Nephron (organoid): ENCODE data around the gene CHAC1.

Source experiments
- H3K27ac Mint-ChIP-seq, 3 experiments: 2 replicates each; pipeline ENCODE4 v1.8.0; 2020; ENCODE audit warnings: mixed read lengths in 3 of 3, mild to moderate bottlenecking in 2 of 3, moderate library complexity in 1 of 3
- H3K27me3 Mint-ChIP-seq: 2 replicates; pipeline ENCODE4 v1.8.0; 2021; ENCODE audit warnings: low read depth, mild to moderate bottlenecking, moderate library complexity, mixed read lengths
- H3K36me3 Mint-ChIP-seq: 2 replicates; pipeline ENCODE4 v1.8.0; 2020; ENCODE audit warnings: low read depth, mixed read lengths
- H3K4me1 Mint-ChIP-seq: 2 replicates; pipeline ENCODE4 v1.8.0; 2020; ENCODE audit warnings: mixed read lengths
- H3K4me3 Mint-ChIP-seq, 3 experiments: 2 replicates each; pipeline ENCODE4 v1.8.0; 2020; ENCODE audit warnings: mild to moderate bottlenecking in 3 of 3, mixed read lengths in 3 of 3, moderate library complexity in 2 of 3
- H3K9me3 Mint-ChIP-seq: 2 replicates; pipeline ENCODE4 v1.8.0; 2020; ENCODE audit warnings: mixed read lengths
- TF ChIP-seq, protein P1 (sequence below), 3 experiments: fragments of 200-600 bp; sonication (generic); IDR thresholded peaks; one replicate each; pipeline ENCODE4 v1.5.0; 2021; ENCODE audit warnings: antibody characterized with exemption in 3 of 3; ENCODE audit not compliant: unreplicated experiment in 3 of 3

The CHAC1 gene

DNA sequence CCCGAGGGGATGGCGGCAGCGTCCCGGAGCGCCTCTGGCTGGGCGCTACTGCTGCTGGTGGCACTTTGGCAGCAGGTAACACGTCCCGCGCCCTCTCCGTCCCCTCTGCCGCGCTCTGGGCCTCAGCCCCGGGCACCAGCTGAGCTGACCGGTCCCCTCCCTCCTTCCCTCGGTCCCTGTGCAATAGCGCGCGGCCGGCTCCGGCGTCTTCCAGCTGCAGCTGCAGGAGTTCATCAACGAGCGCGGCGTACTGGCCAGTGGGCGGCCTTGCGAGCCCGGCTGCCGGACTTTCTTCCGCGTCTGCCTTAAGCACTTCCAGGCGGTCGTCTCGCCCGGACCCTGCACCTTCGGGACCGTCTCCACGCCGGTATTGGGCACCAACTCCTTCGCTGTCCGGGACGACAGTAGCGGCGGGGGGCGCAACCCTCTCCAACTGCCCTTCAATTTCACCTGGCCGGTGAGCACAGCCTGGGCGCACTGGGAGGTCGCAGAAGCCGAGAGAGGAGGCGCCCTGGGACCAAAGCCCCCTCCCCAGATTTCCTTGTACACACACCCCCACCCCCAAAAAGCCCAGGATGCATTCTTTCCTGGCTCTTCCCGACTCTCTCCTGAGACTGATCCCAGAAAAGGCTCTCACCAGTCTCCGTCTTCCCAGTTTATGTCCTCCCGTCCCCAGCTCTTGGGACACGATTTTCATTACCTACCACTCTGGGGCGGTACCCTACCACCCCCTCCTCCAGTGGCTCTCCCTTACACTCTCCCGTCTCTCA is 23.4 kb upstream of the CHAC1 start:
- TF ChIP-seq, protein P1, sequence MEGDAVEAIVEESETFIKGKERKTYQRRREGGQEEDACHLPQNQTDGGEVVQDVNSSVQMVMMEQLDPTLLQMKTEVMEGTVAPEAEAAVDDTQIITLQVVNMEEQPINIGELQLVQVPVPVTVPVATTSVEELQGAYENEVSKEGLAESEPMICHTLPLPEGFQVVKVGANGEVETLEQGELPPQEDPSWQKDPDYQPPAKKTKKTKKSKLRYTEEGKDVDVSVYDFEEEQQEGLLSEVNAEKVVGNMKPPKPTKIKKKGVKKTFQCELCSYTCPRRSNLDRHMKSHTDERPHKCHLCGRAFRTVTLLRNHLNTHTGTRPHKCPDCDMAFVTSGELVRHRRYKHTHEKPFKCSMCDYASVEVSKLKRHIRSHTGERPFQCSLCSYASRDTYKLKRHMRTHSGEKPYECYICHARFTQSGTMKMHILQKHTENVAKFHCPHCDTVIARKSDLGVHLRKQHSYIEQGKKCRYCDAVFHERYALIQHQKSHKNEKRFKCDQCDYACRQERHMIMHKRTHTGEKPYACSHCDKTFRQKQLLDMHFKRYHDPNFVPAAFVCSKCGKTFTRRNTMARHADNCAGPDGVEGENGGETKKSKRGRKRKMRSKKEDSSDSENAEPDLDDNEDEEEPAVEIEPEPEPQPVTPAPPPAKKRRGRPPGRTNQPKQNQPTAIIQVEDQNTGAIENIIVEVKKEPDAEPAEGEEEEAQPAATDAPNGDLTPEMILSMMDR (IDR thresholded peaks at IDR 0.05; ENCODE audit: unreplicated experiment in 3 of 3) = no peak
- H3K27me3 Mint-ChIP-seq = peaks cover 95% of the 10 kb centered on the region
- no peaks in the 10 kb centered on the region for H3K9me3 Mint-ChIP-seq
- H3K36me3 Mint-ChIP-seq = no peaks in the 10 kb centered on the region
- H3K4me3 Mint-ChIP-seq = peak overlapping the region; percentile 83 to 88 (median 86)
- H3K27ac Mint-ChIP-seq = no peak overlapping the region
- H3K4me1 Mint-ChIP-seq = peaks cover 45% of the 10 kb centered on the region

DNA sequence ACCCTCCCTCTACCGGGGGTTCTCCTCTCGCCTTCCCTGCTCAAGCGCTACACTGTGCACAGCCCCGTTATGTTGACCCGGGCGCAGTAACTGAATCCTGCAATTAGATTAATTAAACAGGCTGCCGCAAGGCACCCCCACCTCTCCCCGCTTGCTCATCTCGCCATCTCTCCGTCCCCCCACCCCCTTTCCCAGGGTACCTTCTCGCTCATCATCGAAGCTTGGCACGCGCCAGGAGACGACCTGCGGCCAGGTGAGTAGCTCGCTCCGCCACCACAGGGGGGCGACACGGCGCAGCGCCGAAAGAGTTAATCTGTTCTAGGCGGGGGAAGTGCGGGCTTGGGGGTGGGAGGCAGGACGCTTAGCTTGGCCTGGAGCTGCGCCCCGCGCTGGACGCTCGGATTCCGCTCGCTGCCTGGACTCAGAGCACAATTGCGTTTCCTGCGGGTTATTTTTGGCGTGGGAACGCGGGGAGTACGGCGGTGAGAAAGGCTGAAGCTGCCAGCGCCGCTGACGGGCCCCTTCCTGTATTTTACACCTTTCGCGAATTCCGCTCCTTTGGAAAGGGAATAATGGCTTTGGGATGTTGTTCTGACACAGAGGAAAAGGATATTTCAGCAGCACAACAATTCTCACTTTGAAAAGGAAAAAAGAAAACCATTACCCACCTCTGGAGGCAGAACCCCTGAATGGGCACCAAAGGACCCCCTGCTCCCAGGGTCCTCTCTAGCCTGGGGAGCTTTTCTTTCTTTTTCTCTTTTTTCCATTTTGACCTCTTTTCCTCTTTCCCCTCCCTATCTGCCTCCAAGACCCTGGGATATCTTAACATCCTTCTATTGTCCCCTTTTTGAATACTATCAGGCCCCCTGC is 22.6 kb upstream of the CHAC1 start:
- Mint-ChIP-seq H3K4me3 (peak overlapping the region; percentile 83 to 88 (median 86)), H3K36me3 (no peaks in the 10 kb centered on the region), H3K27ac (no peak overlapping the region), H3K27me3 (peaks cover 87% of the 10 kb centered on the region), H3K9me3 (no peaks in the 10 kb centered on the region), H3K4me1 (peaks cover 41% of the 10 kb centered on the region)
- TF ChIP-seq, protein P1 (IDR thresholded peaks at IDR 0.05; ENCODE audit: unreplicated experiment in 3 of 3) = peak; percentile 58 to 62 (median 58)

DNA sequence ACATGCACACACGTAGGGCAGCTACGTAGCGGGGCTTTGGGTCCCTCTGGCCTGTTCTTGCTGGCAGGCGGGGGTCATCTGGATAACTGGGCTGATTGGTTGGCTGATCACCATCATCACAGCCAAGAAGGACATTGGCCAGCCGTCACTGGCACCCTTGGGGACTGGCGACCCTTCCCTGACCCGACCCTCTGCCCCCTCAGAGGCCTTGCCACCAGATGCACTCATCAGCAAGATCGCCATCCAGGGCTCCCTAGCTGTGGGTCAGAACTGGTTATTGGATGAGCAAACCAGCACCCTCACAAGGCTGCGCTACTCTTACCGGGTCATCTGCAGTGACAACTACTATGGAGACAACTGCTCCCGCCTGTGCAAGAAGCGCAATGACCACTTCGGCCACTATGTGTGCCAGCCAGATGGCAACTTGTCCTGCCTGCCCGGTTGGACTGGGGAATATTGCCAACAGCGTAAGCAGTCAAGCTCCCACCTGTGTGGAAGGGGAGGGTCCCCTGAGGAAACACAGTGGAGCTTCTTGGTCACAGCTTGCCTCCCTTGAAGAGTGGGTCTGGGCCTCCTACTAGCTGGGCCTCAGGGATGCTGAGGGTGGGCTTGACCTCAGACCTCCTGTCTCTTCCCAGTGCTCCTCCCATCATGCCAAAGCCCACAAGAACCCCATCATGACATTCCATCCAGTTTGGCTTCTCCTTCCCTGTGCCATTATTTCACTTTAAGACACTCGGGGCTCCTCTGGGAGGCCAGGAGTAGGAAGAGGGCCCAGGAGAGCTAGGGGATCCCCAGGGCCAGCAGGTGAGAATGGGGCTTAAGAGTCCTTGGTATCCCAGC is 21.8 kb upstream of the CHAC1 start:
- H3K9me3 Mint-ChIP-seq = no peaks in the 10 kb centered on the region
- H3K27ac Mint-ChIP-seq = no peak overlapping the region
- peak overlapping the region; percentile 83 to 88 (median 86) for H3K4me3 Mint-ChIP-seq
- peaks cover 40% of the 10 kb centered on the region for H3K4me1 Mint-ChIP-seq
- TF ChIP-seq, protein P1 (IDR thresholded peaks at IDR 0.05; ENCODE audit: unreplicated experiment in 3 of 3) = no peak
- H3K27me3 Mint-ChIP-seq = peaks cover 79% of the 10 kb centered on the region
- no peaks in the 10 kb centered on the region for H3K36me3 Mint-ChIP-seq

DNA sequence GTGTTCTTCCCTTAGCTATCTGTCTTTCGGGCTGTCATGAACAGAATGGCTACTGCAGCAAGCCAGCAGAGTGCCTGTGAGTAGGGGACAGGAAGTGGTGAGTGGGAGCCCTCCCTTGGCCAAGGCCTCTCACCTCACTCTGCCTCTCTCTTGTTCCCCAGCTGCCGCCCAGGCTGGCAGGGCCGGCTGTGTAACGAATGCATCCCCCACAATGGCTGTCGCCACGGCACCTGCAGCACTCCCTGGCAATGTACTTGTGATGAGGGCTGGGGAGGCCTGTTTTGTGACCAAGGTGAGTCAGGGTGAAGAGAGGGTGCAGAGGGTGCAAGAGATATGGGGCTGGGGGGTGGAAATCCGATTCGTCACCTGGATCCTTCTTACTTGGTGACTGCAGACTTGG is 21.1 kb upstream of the CHAC1 start:
- H3K27ac Mint-ChIP-seq = no peak overlapping the region
- peaks cover 34% of the 10 kb centered on the region for H3K4me1 Mint-ChIP-seq
- no peaks in the 10 kb centered on the region for H3K9me3 Mint-ChIP-seq
- peak overlapping the region; percentile 83 to 88 (median 86) for H3K4me3 Mint-ChIP-seq
- H3K36me3 Mint-ChIP-seq = no peaks in the 10 kb centered on the region
- peaks cover 76% of the 10 kb centered on the region for H3K27me3 Mint-ChIP-seq
- TF ChIP-seq, protein P1 (IDR thresholded peaks at IDR 0.05; ENCODE audit: unreplicated experiment in 3 of 3) = no peak

DNA sequence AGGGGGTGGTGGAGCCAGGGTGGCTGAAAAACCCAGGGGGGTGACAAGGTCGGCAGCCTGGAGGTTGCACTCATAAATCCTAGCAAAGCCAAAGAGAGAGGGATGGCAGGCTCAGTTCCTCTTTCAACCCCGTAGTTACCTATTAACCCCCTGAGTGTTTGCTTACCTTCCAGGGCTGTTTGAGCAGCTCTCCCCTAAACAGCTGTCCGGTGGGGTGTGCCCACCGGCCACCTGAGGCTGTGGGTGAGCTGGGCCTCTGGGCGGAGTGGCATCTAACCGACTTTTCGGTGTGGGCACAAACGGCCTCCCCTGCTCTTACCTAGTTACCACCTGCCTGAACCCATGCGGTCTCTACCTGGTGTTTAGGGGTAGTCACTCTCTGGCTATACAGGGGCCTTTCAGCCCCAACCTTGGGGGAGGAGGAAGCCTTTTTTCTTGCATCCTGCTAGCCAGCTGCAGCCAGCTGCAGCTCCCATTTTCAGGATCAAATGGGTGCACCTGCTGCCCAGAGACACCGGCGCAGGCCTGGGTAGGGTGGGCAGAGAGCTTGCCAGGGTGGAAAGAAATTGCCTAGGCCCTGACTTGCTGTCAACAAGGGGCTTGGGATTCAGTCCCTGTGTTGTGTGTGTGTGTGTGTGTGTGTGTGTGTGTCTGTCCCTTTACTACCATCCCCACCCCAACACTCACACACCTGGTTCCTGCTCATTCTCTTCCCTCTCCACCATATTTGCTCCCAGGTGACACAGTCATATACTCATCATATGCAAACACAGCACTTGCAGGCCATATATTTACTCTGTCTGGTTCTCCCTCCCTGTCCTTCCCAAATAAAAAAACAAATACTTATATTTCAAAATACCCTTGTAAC is 20.4 kb upstream of the CHAC1 start:
- no peak overlapping the region for H3K27ac Mint-ChIP-seq
- TF ChIP-seq, protein P1 (IDR thresholded peaks at IDR 0.05; ENCODE audit: unreplicated experiment in 3 of 3) = no peak
- H3K4me3 Mint-ChIP-seq = peak overlapping the region; percentile 83 to 88 (median 86)
- peaks cover 31% of the 10 kb centered on the region for H3K4me1 Mint-ChIP-seq
- H3K27me3 Mint-ChIP-seq = peaks cover 74% of the 10 kb centered on the region
- no peaks in the 10 kb centered on the region for H3K36me3 Mint-ChIP-seq
- no peaks in the 10 kb centered on the region for H3K9me3 Mint-ChIP-seq
